ENCODE data around the gene PNPLA7.

DNA sequence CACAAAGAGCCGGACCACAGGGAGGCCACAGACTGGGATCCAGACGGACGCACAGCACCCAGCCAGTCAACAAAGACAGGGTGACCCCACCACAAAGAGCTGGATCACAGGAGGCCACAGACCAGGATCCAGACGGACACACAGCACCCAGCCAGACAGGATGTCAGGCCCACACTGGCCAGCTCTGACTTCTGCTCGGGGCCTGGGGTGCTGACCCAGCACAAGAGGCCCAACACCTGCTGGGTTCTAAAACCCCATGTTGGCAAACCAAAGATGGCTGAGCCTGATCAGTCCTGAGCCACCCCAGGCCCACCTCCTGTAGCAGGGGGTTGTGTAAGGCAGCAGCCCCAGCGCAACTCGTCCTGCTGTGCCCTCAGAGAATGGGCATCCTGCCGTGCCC lies 33.8 kb upstream of the PNPLA7 start:
- TF ChIP-seq, protein P1, sequence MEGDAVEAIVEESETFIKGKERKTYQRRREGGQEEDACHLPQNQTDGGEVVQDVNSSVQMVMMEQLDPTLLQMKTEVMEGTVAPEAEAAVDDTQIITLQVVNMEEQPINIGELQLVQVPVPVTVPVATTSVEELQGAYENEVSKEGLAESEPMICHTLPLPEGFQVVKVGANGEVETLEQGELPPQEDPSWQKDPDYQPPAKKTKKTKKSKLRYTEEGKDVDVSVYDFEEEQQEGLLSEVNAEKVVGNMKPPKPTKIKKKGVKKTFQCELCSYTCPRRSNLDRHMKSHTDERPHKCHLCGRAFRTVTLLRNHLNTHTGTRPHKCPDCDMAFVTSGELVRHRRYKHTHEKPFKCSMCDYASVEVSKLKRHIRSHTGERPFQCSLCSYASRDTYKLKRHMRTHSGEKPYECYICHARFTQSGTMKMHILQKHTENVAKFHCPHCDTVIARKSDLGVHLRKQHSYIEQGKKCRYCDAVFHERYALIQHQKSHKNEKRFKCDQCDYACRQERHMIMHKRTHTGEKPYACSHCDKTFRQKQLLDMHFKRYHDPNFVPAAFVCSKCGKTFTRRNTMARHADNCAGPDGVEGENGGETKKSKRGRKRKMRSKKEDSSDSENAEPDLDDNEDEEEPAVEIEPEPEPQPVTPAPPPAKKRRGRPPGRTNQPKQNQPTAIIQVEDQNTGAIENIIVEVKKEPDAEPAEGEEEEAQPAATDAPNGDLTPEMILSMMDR (IDR thresholded peaks at IDR 0.05 in 2 of 3, conservative IDR thresholded peaks at IDR 0.05 in 1 of 3; ENCODE audit: borderline replicate concordance in 1 of 3, insufficient read depth in 1 of 3, low read depth in 2 of 3, low read length in 2 of 3) = no peak
- TF ChIP-seq EZH2phosphoT487 (IDR thresholded peaks at IDR 0.05; ENCODE audit: borderline replicate concordance) (no peak), EGR1 (IDR thresholded peaks at IDR 0.05; ENCODE audit: low read depth) (no peak), POLR2AphosphoS5 (IDR thresholded peaks at IDR 0.05; ENCODE audit: low read depth, low read length) (no peak), POLR2A (IDR thresholded peaks at IDR 0.05; ENCODE audit: borderline replicate concordance, extremely low read depth, insufficient read depth, insufficient read length) (no peak)
- TF ChIP-seq, protein P2, sequence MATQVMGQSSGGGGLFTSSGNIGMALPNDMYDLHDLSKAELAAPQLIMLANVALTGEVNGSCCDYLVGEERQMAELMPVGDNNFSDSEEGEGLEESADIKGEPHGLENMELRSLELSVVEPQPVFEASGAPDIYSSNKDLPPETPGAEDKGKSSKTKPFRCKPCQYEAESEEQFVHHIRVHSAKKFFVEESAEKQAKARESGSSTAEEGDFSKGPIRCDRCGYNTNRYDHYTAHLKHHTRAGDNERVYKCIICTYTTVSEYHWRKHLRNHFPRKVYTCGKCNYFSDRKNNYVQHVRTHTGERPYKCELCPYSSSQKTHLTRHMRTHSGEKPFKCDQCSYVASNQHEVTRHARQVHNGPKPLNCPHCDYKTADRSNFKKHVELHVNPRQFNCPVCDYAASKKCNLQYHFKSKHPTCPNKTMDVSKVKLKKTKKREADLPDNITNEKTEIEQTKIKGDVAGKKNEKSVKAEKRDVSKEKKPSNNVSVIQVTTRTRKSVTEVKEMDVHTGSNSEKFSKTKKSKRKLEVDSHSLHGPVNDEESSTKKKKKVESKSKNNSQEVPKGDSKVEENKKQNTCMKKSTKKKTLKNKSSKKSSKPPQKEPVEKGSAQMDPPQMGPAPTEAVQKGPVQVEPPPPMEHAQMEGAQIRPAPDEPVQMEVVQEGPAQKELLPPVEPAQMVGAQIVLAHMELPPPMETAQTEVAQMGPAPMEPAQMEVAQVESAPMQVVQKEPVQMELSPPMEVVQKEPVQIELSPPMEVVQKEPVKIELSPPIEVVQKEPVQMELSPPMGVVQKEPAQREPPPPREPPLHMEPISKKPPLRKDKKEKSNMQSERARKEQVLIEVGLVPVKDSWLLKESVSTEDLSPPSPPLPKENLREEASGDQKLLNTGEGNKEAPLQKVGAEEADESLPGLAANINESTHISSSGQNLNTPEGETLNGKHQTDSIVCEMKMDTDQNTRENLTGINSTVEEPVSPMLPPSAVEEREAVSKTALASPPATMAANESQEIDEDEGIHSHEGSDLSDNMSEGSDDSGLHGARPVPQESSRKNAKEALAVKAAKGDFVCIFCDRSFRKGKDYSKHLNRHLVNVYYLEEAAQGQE (IDR thresholded peaks at IDR 0.05; ENCODE audit: low read depth) = no peak
